GM10847 (cell line): ENCODE measurements around the gene UGT8.

ENCODE experiments used
- POLR2A ChIP-seq: IDR thresholded peaks from 2 replicates; pipeline ENCODE4 v1.6.1; 2011; ENCODE audit not compliant: insufficient read length; ENCODE audit errors: extremely low read depth

The UGT8 gene

GRCh38 chr4:114598191-114599121 lies at the start of gene UGT8:
TSS of gene UGT8 (plus strand) at chr4:114598807. CDS start at chr4:114622881, 24,074 bp downstream.
- TF ChIP-seq POLR2A: no peak

GRCh38 chr4:114549638-114550037 lies 49.0 kb upstream of the UGT8 start:
- no peak for TF ChIP-seq POLR2A

GRCh38 chr4:114558446-114559020 lies 40.1 kb upstream of the UGT8 start:
- TF ChIP-seq POLR2A: no peak

GRCh38 chr4:114561590-114561989 lies 37.0 kb upstream of the UGT8 start:
- TF ChIP-seq POLR2A: no peak

- TF ChIP-seq POLR2A: no peak
These were observed 36.3 kb upstream of the UGT8 start for GRCh38 chr4:114562176-114562904.

- no peak for TF ChIP-seq POLR2A
These were observed 34.9 kb upstream of the UGT8 start for GRCh38 chr4:114563536-114564315.

GRCh38 chr4:114577386-114577785 lies 21.2 kb upstream of the UGT8 start:
- TF ChIP-seq POLR2A: no peak

GRCh38 chr4:114582621-114583020 lies 16.0 kb upstream of the UGT8 start:
- TF ChIP-seq POLR2A: no peak

GRCh38 chr4:114588305-114588704 lies 10.3 kb upstream of the UGT8 start:
- no peak for TF ChIP-seq POLR2A

- no peak for TF ChIP-seq POLR2A
These were observed 5.1 kb upstream of the UGT8 start for GRCh38 chr4:114593526-114593925.

GRCh38 chr4:114595207-114595606 lies 3.4 kb upstream of the UGT8 start:
- TF ChIP-seq POLR2A: no peak

GRCh38 chr4:114595921-114596320 lies 2.7 kb upstream of the UGT8 start:
- no peak for TF ChIP-seq POLR2A

- TF ChIP-seq POLR2A: no peak
These were observed 1.0 kb upstream of the UGT8 start for GRCh38 chr4:114597410-114598115.

- TF ChIP-seq POLR2A: no peak
These were observed 760 bp downstream of the UGT8 start for GRCh38 chr4:114599231-114599902.
